Esophagus muscularis mucosa (tissue), 4 donors: ENCODE measurements around the gene TRPM8. TPM values are rescaled to one million over a fixed set of nuclear protein-coding genes. Genes with fewer than 3 reads are reported as not detected.

Experiments used
- DNase-seq: peaks from one replicate; pipeline ENCODE4 v3.0.0-alpha.2; 2017; ENCODE audit errors: extremely low spot score
- H3K27ac ChIP-seq, 4 donors: fragments of 200-600 bp; sonication (generic); replicated peaks in 1 of 4; 1 replicate in 3 of 4; 2 replicates in 1 of 4; pipeline ENCODE4 v1.5.1; 2016 to 2019; ENCODE audit warnings: mild to moderate bottlenecking in 1 of 4
- H3K27me3 ChIP-seq, 4 donors: fragments of 200-600 bp; sonication (generic); one replicate each; pipeline versions ENCODE4 v1.5.1 to v1.6.0; 2016 to 2019
- H3K36me3 ChIP-seq, 4 donors: fragments of 200-600 bp; sonication (generic); one replicate each; pipeline ENCODE4 v1.5.1; 2016 to 2019
- H3K4me1 ChIP-seq, 4 donors: fragments of 200-600 bp; sonication (generic); one replicate each; pipeline ENCODE4 v1.5.1; 2016 to 2019
- H3K4me3 ChIP-seq, 4 donors: fragments of 200-600 bp; sonication (generic); 1 replicate in 2 of 4; 2 replicates in 2 of 4; pipeline ENCODE4 v1.5.1; 2016 to 2019; ENCODE audit warnings: mild to moderate bottlenecking in 4 of 4, moderate library complexity in 1 of 4
- H3K9me3 ChIP-seq, 4 donors: fragments of 200-600 bp; sonication (generic); 1 replicate in 3 of 4; 2 replicates in 1 of 4; pipeline ENCODE4 v1.5.1; 2016 to 2019
- EP300 ChIP-seq: sonication (generic); formaldehyde crosslinking; IDR thresholded peaks from one replicate; pipeline ENCODE4 v1.6.1; 2017; ENCODE audit warnings: antibody characterized with exemption
- POLR2A ChIP-seq: fragments of 450-650 bp; IDR thresholded peaks from one replicate; pipeline ENCODE4 v1.6.1; 2017; ENCODE audit warnings: antibody characterized with exemption, moderate library complexity, mild to moderate bottlenecking, low read depth
- POLR2AphosphoS5 ChIP-seq, 2 donors: sonication (generic); formaldehyde crosslinking; IDR thresholded peaks; one replicate each; pipeline ENCODE4 v1.6.1; 2017; ENCODE audit warnings: antibody characterized with exemption in 2 of 2
- WGBS: methylation state at CpG from one replicate; pipeline ENCODE4 v1.1.5; 2018; 5-methylcytosine and 5-hydroxymethylcytosine counted together
- intact Hi-C: fragments of 100-400 bp; cut with DNase I; formaldehyde crosslinking; loops from one replicate; pipeline ENCODE4 v1.15.1; 2023
- total RNA-seq, 4 donors: library from RNA; depleted of rRNA; stranded (reverse); fragments of >200 nt; gene quantifications; one replicate each; pipeline versions ENCODE4 v1.1.0 to v1.2.1, GENCODE V29; 2016
- TF ChIP-seq, protein P1 (sequence below), 3 experiments: fragments of 200-600 bp in 2 of 3; fragments of 450-650 bp in 1 of 3; sonication (generic) in 2 of 3; IDR thresholded peaks; one replicate each; pipeline ENCODE4 v1.5.1; 2017 to 2019; ENCODE audit warnings: antibody characterized with exemption in 3 of 3, mild to moderate bottlenecking in 2 of 3, moderate library complexity in 1 of 3

The TRPM8 gene
- total RNA-seq, 4 donors from 2014 or later: not detected

- Histone ChIP-seq H3K36me3 (no peaks in the 10 kb centered on the region), H3K4me1 (no peaks in the 10 kb centered on the region), H3K9me3 (no peaks in the 10 kb centered on the region), H3K4me3 (no peak overlapping the region), H3K27ac (no peak overlapping the region), H3K27me3 (no peaks in the 10 kb centered on the region)
- intact Hi-C loops: no loop called here
- TF ChIP-seq EP300: no peak
- no peak for TF ChIP-seq POLR2A
- no peak for TF ChIP-seq POLR2AphosphoS5 (IDR thresholded peaks at IDR 0.05)
- TF ChIP-seq, protein P1, sequence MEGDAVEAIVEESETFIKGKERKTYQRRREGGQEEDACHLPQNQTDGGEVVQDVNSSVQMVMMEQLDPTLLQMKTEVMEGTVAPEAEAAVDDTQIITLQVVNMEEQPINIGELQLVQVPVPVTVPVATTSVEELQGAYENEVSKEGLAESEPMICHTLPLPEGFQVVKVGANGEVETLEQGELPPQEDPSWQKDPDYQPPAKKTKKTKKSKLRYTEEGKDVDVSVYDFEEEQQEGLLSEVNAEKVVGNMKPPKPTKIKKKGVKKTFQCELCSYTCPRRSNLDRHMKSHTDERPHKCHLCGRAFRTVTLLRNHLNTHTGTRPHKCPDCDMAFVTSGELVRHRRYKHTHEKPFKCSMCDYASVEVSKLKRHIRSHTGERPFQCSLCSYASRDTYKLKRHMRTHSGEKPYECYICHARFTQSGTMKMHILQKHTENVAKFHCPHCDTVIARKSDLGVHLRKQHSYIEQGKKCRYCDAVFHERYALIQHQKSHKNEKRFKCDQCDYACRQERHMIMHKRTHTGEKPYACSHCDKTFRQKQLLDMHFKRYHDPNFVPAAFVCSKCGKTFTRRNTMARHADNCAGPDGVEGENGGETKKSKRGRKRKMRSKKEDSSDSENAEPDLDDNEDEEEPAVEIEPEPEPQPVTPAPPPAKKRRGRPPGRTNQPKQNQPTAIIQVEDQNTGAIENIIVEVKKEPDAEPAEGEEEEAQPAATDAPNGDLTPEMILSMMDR (IDR thresholded peaks at IDR 0.05): no peak
- no peak for DNase-seq
- WGBS: 70% methylated on average over 4 of the region's 4 CpGs
Measured at GRCh38 chr2:234048049-234048448, 130.9 kb downstream of the TRPM8 start.

DNA sequence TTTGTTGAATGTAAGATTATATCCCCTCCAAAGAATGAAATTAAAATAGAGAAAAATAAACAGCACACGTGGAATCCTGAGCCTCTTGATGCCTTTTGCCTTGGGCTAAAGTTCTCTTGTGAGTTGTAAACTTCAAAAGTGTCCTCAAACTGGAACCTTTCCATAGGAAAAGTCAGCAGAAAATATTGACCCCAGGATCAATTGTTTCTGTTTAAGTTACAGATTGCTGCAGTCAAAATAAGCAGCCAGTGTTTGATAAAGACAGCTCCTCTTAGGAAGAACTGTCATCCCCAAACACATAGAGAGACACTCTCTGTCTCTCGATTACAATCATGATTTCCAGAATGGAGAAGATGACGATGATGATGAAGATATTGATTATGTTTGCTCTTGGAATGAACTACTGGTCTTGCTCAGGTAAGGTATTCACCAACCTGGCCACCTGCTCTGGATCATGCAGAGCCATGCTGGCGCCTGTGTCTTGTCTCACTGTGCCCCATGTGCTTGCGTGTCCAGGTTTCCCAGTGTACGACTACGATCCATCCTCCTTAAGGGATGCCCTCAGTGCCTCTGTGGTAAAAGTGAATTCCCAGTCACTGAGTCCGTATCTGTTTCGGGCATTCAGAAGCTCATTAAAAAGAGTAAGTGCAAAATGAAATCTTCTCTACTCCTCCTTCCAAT, 133.4 kb downstream of the TRPM8 start, which contains the start of gene SPP2:
SPP2 (plus strand) TSS at position 248 of the 681 bp plus-strand sequence; CDS start at position 333, 85 bp downstream.
- DNase-seq: no peak
- no peaks in the 10 kb centered on the region for H3K36me3 ChIP-seq
- WGBS: 86% methylated on average over 9 of the region's 9 CpGs
- H3K27me3 ChIP-seq: peaks cover 0 to 4% (median 0%) of the 10 kb centered on the region in 4 donors
- no peak for TF ChIP-seq POLR2AphosphoS5 (IDR thresholded peaks at IDR 0.05)
- no peak for TF ChIP-seq EP300
- no peak for TF ChIP-seq POLR2A
- TF ChIP-seq, protein P1 (IDR thresholded peaks at IDR 0.05): no peak
- no peak within 1 kb of the TSS for H3K27ac ChIP-seq
- no peak within 1 kb of the TSS for H3K4me3 ChIP-seq
- H3K9me3 ChIP-seq: no peaks in the 10 kb centered on the region
- intact Hi-C loops: no loop called here
- no peaks in the 10 kb centered on the region for H3K4me1 ChIP-seq

DNA sequence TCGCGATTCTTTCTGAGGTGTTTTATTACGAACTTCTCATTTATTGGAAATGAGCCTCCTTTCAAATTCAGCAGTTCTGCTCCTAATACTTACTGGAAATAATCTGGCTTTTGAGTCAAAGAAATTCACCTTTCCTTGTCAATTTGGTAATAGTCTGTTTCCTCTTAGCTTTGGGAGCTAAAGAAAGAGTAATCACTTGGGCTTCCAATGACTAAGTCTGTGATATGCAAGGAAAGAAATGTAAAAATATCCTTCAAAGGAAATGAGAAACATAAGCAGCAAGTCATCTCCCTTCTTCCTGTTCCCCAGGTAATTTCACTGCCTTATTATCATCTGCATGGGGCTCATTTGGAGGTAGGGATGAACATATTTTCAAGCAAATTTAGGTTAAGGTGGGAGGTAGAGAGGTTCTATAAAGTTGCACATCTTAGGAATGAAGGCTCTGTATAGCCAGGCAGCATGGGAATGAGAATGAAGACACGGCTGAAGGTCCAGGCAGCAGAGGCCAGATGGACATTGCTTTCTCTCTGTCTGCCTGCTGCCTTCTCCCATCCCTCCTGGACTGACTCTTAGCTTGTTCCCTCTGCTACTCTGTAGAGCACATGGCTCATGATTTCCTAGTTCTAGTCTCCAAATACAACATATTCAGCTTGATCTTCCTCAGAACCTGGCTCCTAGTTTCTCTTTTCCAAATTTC, 134.3 kb downstream of the TRPM8 start:
- Histone ChIP-seq H3K27me3 (peaks cover 0 to 4% (median 0%) of the 10 kb centered on the region in 4 donors), H3K4me3 (no peak overlapping the region), H3K27ac (no peak overlapping the region), H3K36me3 (no peaks in the 10 kb centered on the region), H3K9me3 (no peaks in the 10 kb centered on the region), H3K4me1 (no peaks in the 10 kb centered on the region)
- no peak for DNase-seq
- intact Hi-C loops: no loop called here
- 75% methylated on average over 4 of the region's 4 CpGs for WGBS
- no peak for TF ChIP-seq EP300
- TF ChIP-seq POLR2AphosphoS5 (IDR thresholded peaks at IDR 0.05): no peak
- TF ChIP-seq, protein P1 (IDR thresholded peaks at IDR 0.05): no peak
- TF ChIP-seq POLR2A: no peak

- no peaks in the 10 kb centered on the region for H3K4me1 ChIP-seq
- no peak for DNase-seq
- H3K27me3 ChIP-seq: peaks cover 0 to 15% (median 0%) of the 10 kb centered on the region in 4 donors
- TF ChIP-seq POLR2AphosphoS5 (IDR thresholded peaks at IDR 0.05) (no peak), POLR2A (no peak), EP300 (no peak)
- TF ChIP-seq, protein P1 (IDR thresholded peaks at IDR 0.05): no peak
- intact Hi-C loops: no loop called here
- no peaks in the 10 kb centered on the region for H3K36me3 ChIP-seq
- H3K9me3 ChIP-seq: no peaks in the 10 kb centered on the region
- H3K27ac ChIP-seq: no peak overlapping the region
- 91% methylated on average over 4 of the region's 4 CpGs for WGBS
- no peak overlapping the region for H3K4me3 ChIP-seq
Measured at GRCh38 chr2:234058881-234059280, 141.7 kb downstream of the TRPM8 start.
